Activated T-cell treated with anti-CD3 and anti-CD28 coated beads, Interleukin-2, amount 50 U/mL, for 1 hour (primary cell): Measurements from ENCODE around the gene FREM3.
"Not testable (repeated sequence)": the region's sequence is repeated elsewhere in the genome, so short reads cannot be mapped to it uniquely, and the experiment has no call there.

Experiments
- DNase-seq: peaks from one replicate; pipeline ENCODE4 v3.0.0-alpha.2; 2020

FREM3 gene

GRCh38 chr4:143564472-143564871 lies 136.0 kb downstream of the FREM3 start:
- DNase-seq = no peak

- no peak for DNase-seq
Measured at GRCh38 chr4:143559757-143560147, 140.7 kb downstream of the FREM3 start.

GRCh38 chr4:143558823-143559756 lies 141.4 kb downstream of the FREM3 start:
- peak; percentile 73 for DNase-seq

DNA sequence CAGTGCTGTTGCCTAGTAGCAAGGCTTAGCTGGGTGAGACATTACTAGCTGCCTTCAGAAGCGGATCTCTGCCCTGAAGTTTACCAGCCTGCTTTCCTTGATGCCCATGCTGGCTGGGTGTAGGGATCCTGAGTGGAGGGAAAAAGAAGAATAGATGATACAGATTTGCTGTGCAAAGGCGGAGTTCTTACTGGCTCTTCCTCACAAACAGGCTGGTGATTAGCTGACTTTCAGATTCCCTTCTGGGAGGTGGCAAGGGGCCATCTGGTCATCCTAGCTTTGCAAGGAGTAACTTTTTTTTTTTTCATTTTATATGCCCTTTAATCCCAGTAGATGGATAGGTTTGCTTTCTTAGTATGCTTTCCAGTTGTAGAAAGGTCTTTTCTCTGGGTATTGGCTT lies 142.2 kb downstream of the FREM3 start:
- no peak for DNase-seq

GRCh38 chr4:143555676-143556075 lies 144.8 kb downstream of the FREM3 start:
- no peak for DNase-seq

GRCh38 chr4:143554728-143555597 lies 145.5 kb downstream of the FREM3 start:
- DNase-seq = no peak

- DNase-seq = no peak
Measured at GRCh38 chr4:143549928-143550327, 150.5 kb downstream of the FREM3 start.

- DNase-seq = no peak
Measured at GRCh38 chr4:143539670-143540023, 160.8 kb downstream of the FREM3 start.

DNA sequence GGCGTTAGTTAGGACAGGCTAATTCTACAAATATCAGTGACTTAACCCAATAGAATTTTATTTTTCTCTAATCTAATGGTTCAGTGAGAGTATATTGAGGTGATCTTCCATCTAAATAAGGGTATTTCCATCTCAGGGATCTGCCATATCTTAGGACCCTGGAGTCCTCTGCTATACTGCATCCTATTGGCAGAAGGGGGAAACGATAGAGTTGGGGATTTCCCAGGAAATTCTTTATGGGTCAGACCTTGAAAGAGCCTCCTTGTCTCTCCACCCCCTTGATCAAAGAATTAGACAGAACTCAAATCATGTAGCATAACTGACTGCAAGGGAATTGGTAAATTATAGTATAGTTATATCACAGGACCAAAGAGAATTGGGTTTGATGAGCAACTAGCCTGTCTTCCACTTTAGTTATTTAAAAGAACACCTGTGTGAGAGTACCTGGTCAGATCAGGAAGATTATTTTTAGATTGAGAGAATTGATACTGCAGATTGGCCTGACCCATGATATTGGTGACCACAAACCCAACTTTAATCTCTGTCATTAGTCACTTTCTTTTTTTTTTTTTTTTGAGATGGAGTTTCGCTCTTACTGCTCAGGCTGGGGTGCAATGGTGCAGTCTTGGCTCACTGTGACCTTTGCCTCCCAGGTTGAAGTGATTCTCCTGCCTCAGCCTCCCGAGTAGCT lies 161.4 kb downstream of the FREM3 start:
- no peak for DNase-seq

GRCh38 chr4:143531788-143532491 lies 168.5 kb downstream of the FREM3 start:
- no peak for DNase-seq

GRCh38 chr4:143531380-143531779 lies 169.1 kb downstream of the FREM3 start:
- no peak for DNase-seq

- not testable (repeated sequence) for DNase-seq
Measured at GRCh38 chr4:143528046-143528445, 172.4 kb downstream of the FREM3 start.
